Measurements from ENCODE around the gene PPP6R3. TPM values are rescaled to one million over a fixed set of nuclear protein-coding genes. Genes with fewer than 3 reads are reported as not detected.

The PPP6R3 gene, protein sequence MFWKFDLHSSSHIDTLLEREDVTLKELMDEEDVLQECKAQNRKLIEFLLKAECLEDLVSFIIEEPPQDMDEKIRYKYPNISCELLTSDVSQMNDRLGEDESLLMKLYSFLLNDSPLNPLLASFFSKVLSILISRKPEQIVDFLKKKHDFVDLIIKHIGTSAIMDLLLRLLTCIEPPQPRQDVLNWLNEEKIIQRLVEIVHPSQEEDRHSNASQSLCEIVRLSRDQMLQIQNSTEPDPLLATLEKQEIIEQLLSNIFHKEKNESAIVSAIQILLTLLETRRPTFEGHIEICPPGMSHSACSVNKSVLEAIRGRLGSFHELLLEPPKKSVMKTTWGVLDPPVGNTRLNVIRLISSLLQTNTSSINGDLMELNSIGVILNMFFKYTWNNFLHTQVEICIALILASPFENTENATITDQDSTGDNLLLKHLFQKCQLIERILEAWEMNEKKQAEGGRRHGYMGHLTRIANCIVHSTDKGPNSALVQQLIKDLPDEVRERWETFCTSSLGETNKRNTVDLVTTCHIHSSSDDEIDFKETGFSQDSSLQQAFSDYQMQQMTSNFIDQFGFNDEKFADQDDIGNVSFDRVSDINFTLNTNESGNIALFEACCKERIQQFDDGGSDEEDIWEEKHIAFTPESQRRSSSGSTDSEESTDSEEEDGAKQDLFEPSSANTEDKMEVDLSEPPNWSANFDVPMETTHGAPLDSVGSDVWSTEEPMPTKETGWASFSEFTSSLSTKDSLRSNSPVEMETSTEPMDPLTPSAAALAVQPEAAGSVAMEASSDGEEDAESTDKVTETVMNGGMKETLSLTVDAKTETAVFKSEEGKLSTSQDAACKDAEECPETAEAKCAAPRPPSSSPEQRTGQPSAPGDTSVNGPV
- 83.4 and 116 TPM in 2 replicates for total RNA-seq (2016; rRNA removed; fragmentation: Illumina TruSeq; extraction: Trizol)
- 49.8 and 56.0 TPM in 2 replicates for total RNA-seq (2016; cell fraction: cytosol; rRNA removed; fragmentation: Illumina TruSeq; extraction: Trizol; ENCODE audit: low read depth)
- total RNA-seq (2016; cell fraction: insoluble cytoplasmic fraction; rRNA removed; fragmentation: Illumina TruSeq; extraction: Trizol), result 85.1 and 111 TPM in 2 replicates
- total RNA-seq (2016; cell fraction: membrane; rRNA removed; fragmentation: Illumina TruSeq; extraction: Trizol), result 37.5 and 46.3 TPM in 2 replicates
- total RNA-seq (2016; cell fraction: nucleus; rRNA removed; fragmentation: Illumina TruSeq; extraction: Trizol), result 111 and 115 TPM in 2 replicates
- polyA plus RNA-seq (2011; rRNA removed), result 30.9 and 41.2 TPM in 2 replicates
- 18.1 and 20.9 TPM in 2 replicates for polyA plus RNA-seq (2011; cell fraction: cytosol; rRNA removed)
- 63.6 and 74.5 TPM in 2 replicates for polyA plus RNA-seq (2011; cell fraction: nucleus; rRNA removed)
- polyA plus RNA-seq (2012), result 32.1 and 33.2 TPM in 2 replicates
- 1.3 and 1.9 TPM in 2 replicates for polyA plus RNA-seq (2016; cell fraction: cytosol; fragmentation: Illumina TruSeq; extraction: Trizol; ENCODE audit: low read depth)
- polyA plus RNA-seq (2016; cell fraction: insoluble cytoplasmic fraction; fragmentation: Illumina TruSeq; extraction: Trizol; ENCODE audit: low read depth), result 58.4 and 61.6 TPM in 2 replicates
- polyA plus RNA-seq (2016; cell fraction: membrane; fragmentation: Illumina TruSeq; extraction: Trizol; ENCODE audit: low read depth), result 5.5 and 6.1 TPM in 2 replicates
- 79.2 and 84.2 TPM in 2 replicates for polyA plus RNA-seq (2016; cell fraction: nucleus; fragmentation: Illumina TruSeq; extraction: Trizol; ENCODE audit: insufficient read depth, low read depth)
- 80.8 and 126 TPM in 2 replicates for polyA minus RNA-seq (2011; rRNA and poly(A)+ RNA removed; ENCODE audit: low replicate concordance)
- polyA minus RNA-seq (2011; cell fraction: cytosol; rRNA and poly(A)+ RNA removed), result 50.9 and 56.9 TPM in 2 replicates
- 188 and 194 TPM in 2 replicates for polyA minus RNA-seq (2011; cell fraction: nucleus; rRNA and poly(A)+ RNA removed)
- percentile 91 among the genes with signal in this experiment for Bru-seq, nascent RNA
- BruChase-seq, experiment 1, labeled RNA remaining after a 6-hour chase, result percentile 92 among the genes with signal in this experiment
- percentile 93 among the genes with signal in this experiment for BruChase-seq, experiment 2, labeled RNA remaining after a 2-hour chase
- long read RNA-seq, experiment 1, full-length matches to known transcripts, result 1 of 27 reads
- long read RNA-seq, experiment 1, partial matches to known transcripts, result 2 of 27 reads
- long read RNA-seq, experiment 1, other reads (novel, unspliced or antisense), result 24 of 27 reads
- long read RNA-seq, experiment 2, full-length matches to known transcripts, result 2 of 62 reads
- long read RNA-seq, experiment 2, partial matches to known transcripts, result 3 of 62 reads
- long read RNA-seq, experiment 2, other reads (novel, unspliced or antisense), result 57 of 62 reads

DNA sequence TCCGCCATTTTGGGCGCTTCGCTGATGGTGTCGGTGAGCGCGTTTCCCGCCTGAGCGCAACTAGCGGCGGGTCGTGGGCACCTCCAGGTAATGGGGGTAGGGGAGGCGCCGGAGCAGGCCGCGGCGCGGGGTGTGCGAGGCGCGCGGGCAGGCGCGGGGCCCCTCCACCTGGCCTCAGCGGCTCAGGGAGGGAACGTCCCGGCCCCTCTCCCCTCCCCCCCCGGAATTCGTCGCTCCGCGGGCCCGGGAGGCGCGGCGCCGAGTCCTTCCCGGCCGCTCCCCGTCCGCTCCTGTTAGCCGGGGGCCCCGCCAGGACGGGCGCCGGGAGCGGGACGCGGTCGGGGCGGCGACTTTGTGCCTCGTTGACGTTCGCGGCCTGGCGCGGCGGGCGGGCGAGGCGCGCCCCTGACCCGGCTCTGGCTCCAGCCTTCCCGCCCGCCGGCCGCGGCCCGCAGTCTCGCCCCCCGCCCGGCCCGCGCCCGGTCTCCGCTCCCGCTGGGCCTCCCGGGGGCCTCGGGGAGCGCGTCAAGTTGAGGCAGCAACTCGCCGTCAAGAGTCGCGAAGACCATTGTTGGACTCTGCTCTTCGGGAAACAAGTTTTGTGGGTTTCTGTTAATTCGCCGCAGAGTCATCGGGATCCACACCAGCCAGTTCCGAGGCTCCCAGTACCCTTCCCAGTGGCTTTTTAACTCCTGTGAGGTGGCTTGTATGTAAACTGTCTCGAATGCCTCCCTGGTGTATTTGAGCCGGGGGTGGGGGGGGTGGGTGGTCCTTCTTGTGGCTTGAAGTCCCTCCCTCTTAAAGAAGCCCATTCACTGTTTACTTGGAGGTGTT lies at the start of gene PPP6R3:
TSS of gene PPP6R3 (plus strand) at position 12 of the 834 bp plus-strand sequence. CDS start 76,913 bp downstream, outside the sequence.
- Histone ChIP-seq H3K4me3 (replicated peaks in 1 of 3; ENCODE audit: insufficient read depth in 1 of 3, low read depth in 2 of 3, low read length in 3 of 3) (peak within 1 kb of the TSS; percentile 83 to 95 (median 94)), H3K27ac (ENCODE audit: extremely low read length, insufficient read depth, low read length) (peak within 1 kb of the TSS; percentile 97), H3K9ac (ENCODE audit: insufficient read depth, low read depth, low read length) (peak within 1 kb of the TSS; percentile 96), H3K79me2 (ENCODE audit: insufficient read depth, low read length) (peaks cover 50% of the 10 kb centered on the region), H3K36me3 (replicated peaks in 1 of 2; ENCODE audit: control insufficient read depth in 1 of 2, insufficient read depth in 2 of 2, low read length in 2 of 2) (no peaks in the 10 kb centered on the region; a peak in 1 of 5 replicates), H2AFZ (ENCODE audit: low read length) (peak within 1 kb of the TSS; percentile 81), H3K4me1 (ENCODE audit: insufficient read depth, low read length) (peaks cover 78% of the 10 kb centered on the region), H3K27me3 (ENCODE audit: control insufficient read depth in 1 of 2, insufficient read depth in 2 of 2, low read length in 2 of 2) (no peaks in the 10 kb centered on the region; a peak in 1 of 5 replicates), H4K20me1 (ENCODE audit: insufficient read depth, low read length) (peaks cover 42% of the 10 kb centered on the region), H3K9me3 (ENCODE audit: low read length) (no peaks in the 10 kb centered on the region), H3K4me2 (ENCODE audit: low read depth, low read length) (peak within 1 kb of the TSS; percentile 98)
- intact Hi-C loops (cut with micrococcal nuclease; ENCODE audit: unreplicated experiment) (no loop called here), in situ Hi-C loops (cut with HindIII; ENCODE audit: extremely low pct_ligation_motif_present, low pct_unique_long_range_greater_than_20kb) (no loop called here)
- ChIA-PET POLR2A (interaction anchor here (0.7 to 1.7 kb wide), 10 partner anchors 7 to 245 kb away, joined by 3 to 10 read pairs (median 4); partner anchors contain the start of gene C11orf24), CTCF (ENCODE audit: low intra/inter-chr PET ratio, low total read pairs) (no interaction called here)
- no TSS peak for BruUV-seq (replicated peaks)
- no peak for DNase-seq (ENCODE audit: low spot score)
- WGBS (ENCODE audit: low lambda C conversion rate), result 0% methylated on average over 2 of the region's 92 CpGs
- no peak for FAIRE-seq
- no peak; the same call in 2 of the 3 replicates for ATAC-seq
- TF ChIP-seq RBM22 (optimal IDR thresholded peaks at IDR 0.05; ENCODE audit: low read length), result no peak
- no peak for TF ChIP-seq ELF4 (CRISPR knock-in tag; IDR thresholded peaks at IDR 0.05; ENCODE audit: borderline replicate concordance)
- TF ChIP-seq NFRKB (IDR thresholded peaks at IDR 0.05), result no peak
- TF ChIP-seq, protein P1, sequence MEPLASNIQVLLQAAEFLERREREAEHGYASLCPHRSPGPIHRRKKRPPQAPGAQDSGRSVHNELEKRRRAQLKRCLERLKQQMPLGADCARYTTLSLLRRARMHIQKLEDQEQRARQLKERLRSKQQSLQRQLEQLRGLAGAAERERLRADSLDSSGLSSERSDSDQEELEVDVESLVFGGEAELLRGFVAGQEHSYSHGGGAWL (CRISPR knock-in tag; IDR thresholded peaks at IDR 0.05), result 0 out of 2 replicates have a peak, but pooled peaks have one; percentile 23
- TF ChIP-seq SIN3A (IDR thresholded peaks at IDR 0.05; ENCODE audit: borderline replicate concordance, low read depth, low read length), result peak; percentile 57; the same call in 1 of the 2 replicates
- TF ChIP-seq, protein P2, sequence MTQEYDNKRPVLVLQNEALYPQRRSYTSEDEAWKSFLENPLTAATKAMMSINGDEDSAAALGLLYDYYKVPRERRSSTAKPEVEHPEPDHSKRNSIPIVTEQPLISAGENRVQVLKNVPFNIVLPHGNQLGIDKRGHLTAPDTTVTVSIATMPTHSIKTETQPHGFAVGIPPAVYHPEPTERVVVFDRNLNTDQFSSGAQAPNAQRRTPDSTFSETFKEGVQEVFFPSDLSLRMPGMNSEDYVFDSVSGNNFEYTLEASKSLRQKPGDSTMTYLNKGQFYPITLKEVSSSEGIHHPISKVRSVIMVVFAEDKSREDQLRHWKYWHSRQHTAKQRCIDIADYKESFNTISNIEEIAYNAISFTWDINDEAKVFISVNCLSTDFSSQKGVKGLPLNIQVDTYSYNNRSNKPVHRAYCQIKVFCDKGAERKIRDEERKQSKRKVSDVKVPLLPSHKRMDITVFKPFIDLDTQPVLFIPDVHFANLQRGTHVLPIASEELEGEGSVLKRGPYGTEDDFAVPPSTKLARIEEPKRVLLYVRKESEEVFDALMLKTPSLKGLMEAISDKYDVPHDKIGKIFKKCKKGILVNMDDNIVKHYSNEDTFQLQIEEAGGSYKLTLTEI (CRISPR knock-in tag; conservative IDR thresholded peaks at IDR 0.05), result no peak
- TF ChIP-seq POLR2AphosphoS5 (IDR thresholded peaks at IDR 0.05; ENCODE audit: low read depth, low read length), result peak; percentile 67
- no peak for TF ChIP-seq HDAC2 (CRISPR knock-in tag; IDR thresholded peaks at IDR 0.05)
- TF ChIP-seq ZNF773 (CRISPR knock-in tag; IDR thresholded peaks at IDR 0.05; ENCODE audit: borderline replicate concordance), result 0 out of 2 replicates have a peak, but pooled peaks have one; percentile 22
